GM21786 (cell line): Measurements from ENCODE around the gene TSC1.

Experiments used
- ATAC-seq: cut with Tn5 transposase; IDR thresholded peaks from one replicate; pipeline ENCODE4 v1.9.1; 2021; ENCODE audit not compliant: unreplicated experiment

Gene TSC1

DNA sequence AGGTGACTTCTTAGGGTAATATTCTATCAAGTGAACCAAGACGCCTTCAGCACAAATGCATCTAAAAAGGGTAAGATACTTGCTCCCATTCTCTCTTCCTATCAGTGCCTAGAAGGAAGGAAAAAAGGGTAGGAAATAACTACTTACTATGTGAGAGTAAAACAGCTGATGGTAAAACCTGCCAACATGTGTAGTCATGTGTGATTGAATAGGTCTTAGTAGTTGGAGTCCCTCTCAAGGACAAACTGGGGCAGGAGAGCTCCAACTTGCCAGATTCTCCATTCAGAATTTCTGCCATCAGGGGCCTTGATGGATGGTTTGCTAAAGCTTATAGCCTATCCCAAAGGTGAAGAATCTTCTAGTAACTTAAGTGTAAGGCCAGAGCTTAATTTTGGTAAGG is 5.2 kb downstream of the TSC1 start:
- ATAC-seq: no peak

DNA sequence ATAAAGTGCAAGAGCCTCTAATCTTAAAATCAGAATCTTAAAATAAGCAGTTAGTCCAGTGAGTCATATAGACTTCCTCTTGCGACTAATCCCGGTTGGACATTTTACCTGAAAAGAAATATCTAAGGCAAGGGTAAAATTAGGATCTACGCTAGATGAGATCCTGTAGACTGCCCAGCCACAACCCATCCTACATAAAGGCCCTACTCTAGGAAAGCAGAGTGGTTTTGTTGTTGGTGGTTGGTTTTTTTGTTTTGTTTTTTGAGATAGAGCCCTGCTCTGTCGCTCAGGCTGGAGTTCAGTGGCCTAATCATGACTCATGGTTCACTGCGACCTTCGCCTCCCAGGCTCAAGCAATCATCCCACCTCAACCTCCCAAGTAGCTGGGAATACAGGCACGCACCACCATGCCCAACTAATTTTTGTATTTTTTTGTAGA is 6.9 kb downstream of the TSC1 start:
- ATAC-seq: no peak

DNA sequence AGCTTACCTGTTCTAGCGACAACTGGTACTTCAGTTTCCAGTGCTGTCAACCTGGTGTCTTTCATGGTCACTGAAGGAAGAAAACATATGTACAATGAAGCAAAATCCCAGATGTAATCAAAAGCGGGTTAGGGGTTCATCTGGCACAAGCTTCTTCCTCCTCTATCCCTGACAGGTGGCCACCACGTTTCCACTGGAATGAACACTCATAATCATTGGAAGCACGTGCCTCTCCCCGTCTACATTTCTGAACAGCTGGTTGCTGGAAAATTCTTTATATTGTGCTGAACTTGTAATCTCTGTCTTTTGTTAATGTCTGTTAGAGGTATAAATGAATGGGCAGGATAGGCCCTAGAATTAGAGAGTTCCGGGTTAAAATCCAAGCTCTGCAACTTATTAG is 9.4 kb downstream of the TSC1 start:
- ATAC-seq: no peak

DNA sequence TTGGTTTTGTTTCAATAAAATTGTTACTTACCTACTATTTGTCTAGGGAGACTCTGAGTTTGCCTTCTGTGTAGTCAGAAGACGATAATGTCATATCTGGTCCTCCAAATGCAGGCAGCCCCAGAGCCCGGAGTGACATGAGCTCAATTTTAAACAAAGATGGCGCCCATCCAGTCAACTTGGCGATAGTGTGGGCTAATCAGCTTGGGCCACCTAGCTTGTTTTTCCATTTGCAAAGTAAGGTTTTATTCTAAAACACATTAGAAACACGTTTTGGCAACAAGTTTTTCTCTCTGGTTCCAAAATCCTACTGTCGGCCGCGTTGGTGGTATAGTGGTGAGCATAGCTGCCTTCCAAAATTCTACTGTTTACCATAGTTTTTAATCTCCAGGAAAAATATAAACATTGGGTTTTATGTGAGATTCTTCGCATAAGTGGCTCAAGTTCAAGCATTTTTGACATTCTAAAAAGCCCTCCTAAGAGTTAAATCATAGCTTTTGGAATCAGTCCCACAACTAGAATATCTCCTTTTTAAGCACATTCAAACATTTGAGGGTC is 13.2 kb downstream of the TSC1 start:
- no peak for ATAC-seq

DNA sequence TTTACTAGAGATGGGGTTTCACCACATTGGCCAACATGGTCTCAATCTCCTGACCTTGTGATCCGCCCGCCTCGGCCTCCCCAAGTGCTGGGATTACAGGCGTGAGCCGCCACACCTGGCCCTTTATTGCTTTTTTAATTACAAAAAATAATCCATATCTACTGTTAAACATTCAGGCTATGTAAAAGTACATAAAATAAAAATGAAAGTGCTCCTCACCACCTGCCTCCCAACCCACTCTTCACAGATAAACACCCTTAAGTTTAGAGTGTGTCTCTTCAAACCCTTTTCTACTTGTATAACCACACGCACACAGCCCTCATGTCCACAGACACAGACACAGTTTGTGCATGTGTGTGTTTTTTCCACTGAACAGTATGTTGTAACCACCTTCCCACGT is 16.7 kb downstream of the TSC1 start:
- no peak for ATAC-seq

DNA sequence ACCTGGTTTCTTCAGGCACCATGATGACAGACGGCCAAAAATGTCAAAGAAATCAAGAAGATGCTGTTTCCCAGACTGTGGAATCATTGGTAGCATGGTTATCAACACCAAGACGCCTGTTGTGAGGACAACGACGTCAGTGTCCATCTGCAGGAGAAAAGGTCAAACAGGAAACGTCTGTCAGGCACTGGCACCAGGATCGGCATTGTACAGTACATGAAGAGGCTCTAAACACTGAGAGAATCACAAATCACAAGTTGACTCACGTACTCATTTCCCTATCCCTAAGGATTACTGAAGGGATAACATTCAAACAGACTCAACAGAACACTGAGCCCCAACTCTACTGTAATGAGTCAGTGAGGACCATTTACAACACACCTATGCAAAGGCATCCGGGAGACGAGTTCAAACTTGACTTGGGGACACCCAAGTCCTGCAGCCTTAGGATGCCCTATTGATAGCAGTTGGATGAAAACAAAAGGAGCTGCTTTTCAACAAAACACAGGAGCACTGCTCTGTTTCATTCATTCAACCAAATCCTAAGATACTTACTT is 21.0 kb downstream of the TSC1 start:
- ATAC-seq: no peak

DNA sequence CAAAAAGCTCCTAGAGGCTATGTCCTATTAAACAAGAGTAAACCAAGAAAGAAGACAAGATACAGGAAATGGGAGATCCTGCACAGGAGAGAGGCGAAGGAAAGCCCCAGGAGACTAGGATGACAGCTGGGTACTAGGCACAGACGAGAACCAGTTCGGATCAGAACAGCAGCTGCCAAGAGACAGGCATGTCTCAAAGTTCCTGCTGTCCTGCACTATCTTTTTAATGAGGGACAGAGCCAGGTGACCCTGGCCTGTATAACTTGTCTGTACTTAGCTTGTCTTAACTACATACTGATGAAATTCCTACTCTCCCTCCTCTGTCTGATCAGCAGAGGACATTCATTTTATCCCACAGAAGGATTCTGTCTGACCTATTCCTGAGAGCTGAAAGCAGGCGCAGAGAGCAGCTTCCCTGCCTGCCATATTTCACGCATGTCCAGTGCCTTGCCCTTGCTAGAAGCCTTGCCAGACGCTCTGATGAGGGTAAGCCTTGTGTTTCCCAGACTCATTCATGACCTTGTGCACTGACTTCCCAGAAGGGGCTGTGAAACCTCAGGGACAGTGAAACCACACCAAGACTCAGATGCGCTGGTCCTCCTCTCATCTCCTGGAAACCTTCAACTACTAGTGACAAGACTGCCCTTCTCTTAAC is 24.7 kb downstream of the TSC1 start:
- ATAC-seq: no peak

DNA sequence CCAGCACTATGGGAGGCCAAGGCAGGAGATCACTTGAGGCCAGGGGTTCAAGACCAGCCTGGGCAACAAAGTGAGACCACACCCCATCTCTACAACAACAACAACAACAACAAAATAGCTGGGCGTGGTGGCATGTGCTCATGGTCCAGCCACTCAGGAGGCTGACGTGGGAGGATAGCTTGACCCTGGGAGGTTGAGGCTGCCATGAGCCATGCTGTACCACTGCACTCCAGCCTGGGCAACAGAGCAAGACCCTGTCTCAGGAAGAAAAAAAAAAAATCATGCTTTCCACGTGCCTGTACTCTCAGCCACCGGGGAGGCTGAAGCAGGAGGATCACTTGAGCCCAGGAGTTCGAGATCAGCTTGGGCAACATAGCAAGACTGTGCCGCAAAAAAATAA is 29.5 kb downstream of the TSC1 start:
- ATAC-seq: no peak

DNA sequence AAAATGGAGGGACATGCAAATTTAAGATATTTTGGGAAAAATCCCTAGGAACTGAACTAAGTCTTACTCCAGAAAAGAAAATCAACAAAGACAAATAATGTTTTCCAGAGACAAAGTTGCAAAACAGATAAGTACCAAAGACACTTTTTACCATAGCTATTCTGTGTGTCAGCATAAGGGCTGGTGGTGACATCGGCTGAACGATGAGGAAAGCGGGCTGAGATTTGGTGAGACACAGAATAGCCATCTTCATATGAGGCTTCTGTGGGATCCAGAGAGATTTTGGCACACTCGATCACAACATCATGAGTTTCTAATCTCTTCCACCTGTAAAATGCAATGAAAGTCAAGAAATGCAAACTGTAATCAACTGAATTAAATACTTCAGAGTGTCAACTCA is 32.3 kb downstream of the TSC1 start:
- no peak for ATAC-seq

DNA sequence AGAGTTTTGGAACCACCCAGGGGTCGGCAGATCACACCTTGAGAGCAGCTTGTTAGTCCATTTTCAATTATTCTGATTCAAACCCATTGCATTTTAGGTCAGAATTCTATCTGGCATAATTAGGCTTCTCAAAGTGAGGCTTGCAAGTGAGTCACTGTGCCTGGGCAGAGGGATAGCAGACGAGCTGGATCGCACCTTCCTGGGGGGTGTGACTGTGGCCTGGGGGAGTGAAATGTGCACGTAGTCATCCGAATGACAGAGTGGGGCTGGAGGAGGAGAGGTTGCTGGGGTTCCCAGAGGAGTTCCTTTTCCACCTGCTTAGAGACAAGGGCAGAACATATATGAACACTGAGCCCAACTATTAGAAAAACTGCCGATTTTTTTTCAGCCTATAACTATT is 34.0 kb downstream of the TSC1 start:
- ATAC-seq: no peak

DNA sequence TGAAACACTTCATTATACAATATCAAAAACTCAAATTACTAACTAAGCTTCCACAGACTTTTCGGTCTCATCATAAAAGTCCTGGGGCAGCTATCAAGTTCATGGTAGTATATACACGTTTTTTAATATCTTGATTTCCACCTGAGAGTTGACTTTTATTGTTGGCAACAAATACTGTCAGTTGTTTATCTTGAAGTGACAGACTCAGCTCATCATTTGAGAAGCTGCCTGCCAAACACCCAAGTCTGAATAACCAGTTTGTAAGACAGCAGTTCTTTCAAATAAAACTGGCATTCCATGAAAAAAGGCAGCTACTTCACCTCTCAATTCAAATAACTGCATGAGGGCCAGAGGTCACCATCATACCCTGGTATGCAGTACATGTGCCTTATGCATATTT is 35.1 kb downstream of the TSC1 start:
- no peak for ATAC-seq

DNA sequence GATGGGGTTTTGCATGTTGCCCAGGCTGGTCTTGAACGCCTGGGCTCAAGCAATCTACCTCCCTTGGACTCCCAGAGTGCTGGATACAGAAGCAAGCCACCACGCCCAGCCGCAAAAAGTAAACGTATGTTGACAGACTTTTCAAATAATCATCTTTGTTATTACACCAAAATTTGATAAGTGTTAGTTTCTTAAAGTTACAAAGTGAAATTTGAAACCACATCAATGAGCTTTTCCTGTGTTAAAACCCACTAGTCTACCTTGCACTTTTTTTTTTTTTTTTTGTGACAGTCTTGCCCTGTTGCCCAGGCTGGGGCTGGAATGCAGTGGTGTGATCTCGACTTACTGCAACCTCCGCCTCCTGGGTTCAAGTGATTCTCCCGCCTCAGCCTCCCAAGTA is 35.8 kb downstream of the TSC1 start:
- no peak for ATAC-seq

DNA sequence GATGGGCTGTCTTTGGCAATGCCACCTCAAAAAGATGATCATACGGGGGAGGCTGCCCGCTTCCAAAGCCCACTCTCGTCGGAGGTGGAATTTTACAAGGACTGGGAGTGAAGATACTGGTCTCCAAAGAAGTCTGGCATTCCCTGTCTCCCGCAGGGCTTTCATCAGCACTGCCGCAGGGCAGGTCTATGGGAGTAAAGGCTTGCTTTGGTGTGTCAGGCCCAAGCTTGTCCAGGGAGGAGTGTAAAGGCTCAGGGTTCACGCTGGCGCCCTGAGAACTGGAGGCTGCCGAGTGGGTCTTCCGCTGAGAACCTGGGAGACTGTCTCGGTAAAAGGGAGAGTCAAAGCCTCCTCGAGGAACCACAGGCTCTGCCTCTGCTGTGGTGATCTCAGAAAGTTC is 38.7 kb downstream of the TSC1 start:
- ATAC-seq: no peak

DNA sequence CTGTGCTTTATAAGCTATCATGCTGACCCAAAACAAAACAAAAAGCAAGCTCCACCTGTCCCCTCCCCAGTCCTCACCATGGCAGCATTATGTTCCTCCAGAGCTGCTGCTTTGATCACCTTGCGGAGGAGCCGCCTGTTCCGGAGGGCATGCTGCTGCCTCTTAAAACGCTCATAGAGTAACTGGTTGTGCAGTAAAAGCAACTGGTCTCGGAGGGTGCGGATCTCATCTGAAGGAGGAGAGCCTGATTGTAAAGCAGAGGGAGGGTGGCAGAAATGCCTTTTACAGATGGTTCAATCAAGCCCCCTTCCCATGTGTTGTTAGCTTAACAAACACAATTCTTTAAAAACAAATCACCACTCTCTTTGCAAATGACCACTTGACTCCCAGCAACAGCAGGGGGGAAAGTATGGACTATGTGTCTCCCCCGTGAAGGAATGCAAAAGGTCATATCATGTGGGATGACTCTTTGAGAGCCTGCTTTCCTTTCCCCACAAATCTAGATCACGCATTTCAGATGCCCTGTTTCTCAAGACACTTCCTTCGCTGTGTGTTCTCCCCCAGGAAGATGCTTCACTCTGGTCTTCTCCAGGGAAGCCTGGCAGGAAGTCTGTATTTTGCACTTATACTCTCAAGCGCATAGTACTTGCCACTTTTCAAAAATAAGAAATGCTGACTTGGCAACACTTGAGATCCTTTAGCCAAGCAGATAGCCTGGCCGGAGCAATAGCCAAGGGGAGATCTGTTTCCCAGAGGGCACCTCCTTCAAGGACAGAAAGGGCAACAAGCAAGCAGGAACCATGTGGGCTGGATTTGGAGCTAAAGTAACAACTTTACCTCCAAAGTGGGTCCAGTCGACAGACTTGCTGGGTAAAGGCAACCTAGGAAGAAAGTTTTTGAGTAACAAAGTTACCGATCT is 40.6 kb downstream of the TSC1 start:
- no peak for ATAC-seq

DNA sequence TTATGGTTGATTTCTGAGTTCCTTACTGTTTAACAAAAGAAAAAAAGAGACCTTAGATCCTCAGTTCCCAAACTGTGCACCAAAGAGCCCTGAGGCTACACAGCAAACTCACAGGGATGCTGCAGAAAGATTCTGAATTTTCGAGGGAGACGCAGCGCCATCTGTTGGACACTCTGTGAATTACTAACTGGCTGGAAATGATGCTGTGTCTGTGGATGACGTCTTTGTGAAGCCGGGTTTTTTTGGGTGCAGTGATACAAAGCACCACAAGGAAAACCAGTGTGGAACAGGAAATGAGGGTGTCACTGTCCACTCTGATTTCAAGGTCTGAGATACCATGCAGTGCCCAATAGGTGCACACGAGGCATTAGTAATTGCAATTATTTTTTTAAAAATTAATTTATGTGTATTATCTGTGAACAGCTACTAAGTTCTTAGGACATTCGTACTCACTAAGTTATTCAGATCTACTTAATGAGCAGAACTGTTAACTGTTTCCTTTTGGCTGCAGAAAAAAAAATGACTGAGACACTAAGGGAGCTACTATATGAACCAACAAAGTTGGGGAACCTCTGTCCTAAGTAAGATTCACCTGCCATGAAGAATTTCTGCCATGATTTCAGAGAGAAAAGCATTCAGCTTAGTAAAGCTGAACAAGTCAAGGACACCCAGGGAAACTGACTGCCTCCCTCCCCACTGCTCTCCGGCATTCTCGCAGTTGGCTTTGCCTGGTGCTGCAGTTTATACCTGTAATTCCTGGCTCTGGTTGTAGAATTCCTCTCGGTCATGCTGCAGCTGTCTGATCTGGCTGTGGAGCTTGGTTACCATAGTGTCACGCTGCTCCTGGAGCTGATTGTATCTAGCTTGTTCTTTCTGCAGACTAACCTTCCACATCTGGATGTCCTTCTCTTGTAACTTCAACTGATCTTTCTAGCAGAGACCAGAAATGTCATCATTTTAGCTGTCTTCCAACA is 42.3 kb downstream of the TSC1 start:
- ATAC-seq: peak; percentile 58

DNA sequence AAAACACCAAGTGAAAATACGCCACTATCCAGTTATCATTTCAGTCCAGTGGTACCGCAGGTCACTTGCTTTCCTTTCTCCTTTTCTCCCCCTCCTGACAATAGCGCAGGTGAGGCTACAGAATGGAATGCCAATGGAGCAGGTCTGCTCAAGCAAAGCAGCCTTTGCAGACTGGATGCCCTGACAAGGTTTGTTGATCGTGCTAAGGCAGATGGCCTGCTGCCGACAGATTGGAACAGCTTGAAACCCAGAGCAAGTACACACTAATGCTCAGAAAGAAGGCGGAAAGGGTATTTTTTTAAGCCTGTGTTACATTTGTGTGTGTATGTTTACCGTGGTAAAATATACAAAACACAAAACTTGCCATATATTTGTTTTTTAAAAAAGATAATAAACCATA is 46.4 kb downstream of the TSC1 start:
- ATAC-seq: no peak

DNA sequence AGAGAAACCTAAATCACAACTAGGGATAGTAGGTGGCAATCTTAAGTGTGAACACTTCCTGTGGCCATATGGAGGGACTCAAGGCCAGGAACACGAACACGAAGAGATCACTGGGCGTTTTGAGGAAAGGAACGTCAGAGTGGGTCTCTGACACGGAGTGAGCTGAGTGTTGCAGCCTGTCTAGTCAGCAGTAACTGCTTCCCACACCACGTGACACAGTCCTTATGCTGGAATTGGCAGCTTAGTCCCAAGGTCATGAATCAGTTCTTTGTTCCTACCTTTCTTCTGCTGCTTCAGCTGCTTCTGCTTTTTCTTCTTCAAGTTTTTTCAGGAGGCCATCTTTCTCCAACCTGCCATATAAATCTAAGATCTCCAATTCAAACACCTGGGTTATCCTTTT is 47.5 kb downstream of the TSC1 start:
- ATAC-seq: no peak

DNA sequence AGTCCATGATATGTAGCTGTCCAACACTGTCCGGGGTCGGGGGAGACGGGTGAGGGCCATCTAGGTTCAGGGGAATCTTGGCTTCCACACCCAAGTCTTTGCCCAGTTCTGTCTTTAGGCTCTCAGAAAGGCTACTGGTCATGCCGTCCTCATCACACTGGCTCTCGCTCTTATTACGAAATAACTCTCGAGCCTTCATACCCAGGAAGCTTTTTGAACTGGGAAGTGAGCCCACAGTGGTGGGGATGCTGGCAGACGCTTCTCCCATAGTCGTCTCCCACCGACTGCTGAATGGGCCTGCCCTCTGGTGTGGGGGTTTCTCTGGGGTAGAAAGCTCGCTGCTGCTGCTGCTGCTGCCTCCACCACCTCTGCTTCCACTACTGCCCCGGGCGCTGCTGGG is 48.2 kb downstream of the TSC1 start:
- no peak for ATAC-seq

DNA sequence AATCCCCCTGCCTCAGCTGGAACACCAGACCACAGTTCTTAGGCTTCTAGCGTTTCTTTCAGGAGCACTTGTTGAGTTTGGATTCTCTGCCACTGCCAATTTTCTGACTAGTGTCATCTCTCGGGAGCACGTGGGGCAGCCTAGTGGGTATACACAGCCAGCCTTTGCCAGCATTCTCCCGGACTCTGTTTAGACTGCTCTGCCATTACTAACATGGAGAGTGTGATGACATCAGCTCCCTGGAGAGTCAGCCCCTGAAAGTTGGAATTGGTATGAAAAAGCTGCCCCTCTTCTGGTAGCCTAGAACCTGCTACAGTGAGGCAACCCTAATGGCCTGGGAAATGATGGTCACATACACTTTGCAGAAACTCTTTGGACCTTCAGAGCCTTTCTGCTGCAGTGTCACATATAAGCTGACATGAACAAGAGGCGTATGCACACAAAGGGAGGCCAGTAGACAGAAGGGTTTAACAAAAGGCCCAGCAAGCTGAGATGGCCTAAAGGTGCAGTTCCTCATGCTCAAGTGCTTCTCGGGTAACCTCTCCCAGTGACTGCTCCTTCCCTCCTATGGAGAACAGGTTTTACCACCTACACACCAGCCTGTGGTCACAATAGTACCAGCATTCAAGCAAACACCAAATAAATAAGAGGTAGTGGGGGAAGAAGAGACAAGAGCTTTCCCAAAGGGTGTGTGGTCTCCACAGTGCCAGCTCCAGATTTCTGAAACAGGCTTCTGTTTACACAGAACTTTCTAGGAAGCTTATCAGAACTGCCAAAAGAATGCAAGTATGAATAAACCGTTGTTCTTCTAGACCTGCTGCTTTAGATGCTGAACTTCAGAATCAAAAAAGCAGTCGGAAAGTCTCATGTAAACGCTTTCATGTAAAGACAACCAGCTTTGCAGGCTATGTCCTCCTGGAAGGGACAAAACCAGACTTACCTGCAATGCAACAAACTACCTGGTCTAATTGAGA is 49.3 kb downstream of the TSC1 start:
- ATAC-seq: no peak

DNA sequence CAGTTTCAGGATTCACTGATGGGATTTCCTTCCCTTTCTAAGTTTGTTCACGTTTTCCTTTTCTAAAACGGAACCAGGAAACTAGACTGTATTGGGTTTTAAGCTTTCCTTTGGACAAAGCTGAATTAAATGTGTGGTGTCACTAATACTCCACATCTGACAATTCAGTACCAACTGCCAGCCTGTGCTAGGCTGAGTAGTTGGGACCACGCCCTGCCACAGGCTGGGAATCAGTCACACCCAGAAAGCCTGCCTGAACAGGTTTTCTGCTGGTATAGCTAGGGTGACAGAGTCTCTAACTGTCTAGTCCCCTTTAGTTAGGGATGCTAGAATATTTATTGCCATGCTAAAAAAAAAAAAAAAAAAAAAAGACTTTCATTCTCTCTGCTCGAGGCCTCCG is 50.1 kb downstream of the TSC1 start:
- no peak for ATAC-seq
